Endothelial cell of umbilical vein (primary cell): ENCODE results near the gene GBF1. TPM values are rescaled to one million over a fixed set of nuclear protein-coding genes. Genes with fewer than 3 reads are reported as not detected.

Experiments used
- BruUV-seq: library from RNA; stranded (reverse); fragments of 400-500 nt; replicated peaks from 2 replicates; lab custom pipeline; 2021; lab: Mats Ljungman, UMichigan
- CTCF ChIA-PET: fragments of 300-600, 350-600 bp; sonication (Branson Sonifier 250); formaldehyde crosslinking; loops from one replicate; lab custom pipeline; 2021; ENCODE audit warnings: antibody characterized with exemption, inconsistent platforms; lab: Charles Lee
- POLR2A ChIA-PET: fragments of 300-600, 350-600 bp; sonication (Branson Sonifier 250); formaldehyde crosslinking; loops from one replicate; lab custom pipeline; 2021; ENCODE audit warnings: antibody characterized with exemption, inconsistent platforms; lab: Charles Lee
- DNase-seq: peaks from one replicate; pipeline ENCODE4 v3.0.0-alpha.2; 2011; ENCODE audit warnings: low read depth, low spot score
- FAIRE-seq: peaks from 2 replicates; lab custom pipeline; 2011; peaks lifted over from hg19 to GRCh38; lab: Jason Lieb, UNC
- H2AFZ ChIP-seq: 2 replicates; pipeline ENCODE4 v1.6.0; 2012; ENCODE audit warnings: low read depth, low read length, control low read depth, inconsistent platforms
- H3K27ac ChIP-seq: 2 replicates; pipeline ENCODE4 v1.5.1; 2011; ENCODE audit warnings: low read depth, mild to moderate bottlenecking, control low read depth, low read length, moderate library complexity; ENCODE audit not compliant: insufficient read depth
- H3K27me3 ChIP-seq, 2 experiments: 2 replicates each; pipeline versions ENCODE4 v1.6.0 to v1.6.1; 2011; ENCODE audit warnings: low read length in 2 of 2, mixed read lengths in 1 of 2; ENCODE audit not compliant: control insufficient read depth in 2 of 2, insufficient read depth in 2 of 2
- H3K36me3 ChIP-seq, 2 experiments: 2 replicates in 1 of 2; 3 replicates in 1 of 2; pipeline ENCODE4 v1.5.1; 2011; ENCODE audit warnings: low read length in 2 of 2, mild to moderate bottlenecking in 1 of 2, moderate library complexity in 1 of 2; ENCODE audit not compliant: control insufficient read depth in 2 of 2, insufficient read depth in 2 of 2; ENCODE audit errors: extremely low read depth in 1 of 2
- H3K4me1 ChIP-seq: 3 replicates; pipeline ENCODE4 v1.5.1; 2011; ENCODE audit warnings: mild to moderate bottlenecking, low read length; ENCODE audit not compliant: control insufficient read depth, insufficient read depth; ENCODE audit errors: extremely low read depth
- H3K4me2 ChIP-seq: 2 replicates; pipeline ENCODE4 v1.6.1; 2011; ENCODE audit warnings: low read length, control low read depth, mixed read lengths; ENCODE audit not compliant: insufficient read depth
- H3K4me3 ChIP-seq, 3 experiments: fragments of 200-600 bp in 1 of 3; sonication (generic), shearing (Covaris generic) in 1 of 3; replicated peaks in 1 of 3; 2 replicates each; pipeline ENCODE4 v1.5.1; 2011 to 2016; ENCODE audit warnings: control low read depth in 3 of 3, low read length in 3 of 3, mild to moderate bottlenecking in 2 of 3, inconsistent platforms in 1 of 3, low read depth in 1 of 3, moderate library complexity in 1 of 3; ENCODE audit not compliant: insufficient read depth in 1 of 3
- H3K79me2 ChIP-seq: 2 replicates; pipeline ENCODE4 v1.6.0; 2012; ENCODE audit warnings: low read length, inconsistent platforms; ENCODE audit not compliant: control insufficient read depth, insufficient read depth
- H3K9ac ChIP-seq: replicated peaks from 2 replicates; pipeline ENCODE3; 2011; ENCODE audit warnings: low read length, control low read depth; ENCODE audit not compliant: insufficient read depth; ENCODE audit errors: extremely low read depth
- H3K9me1 ChIP-seq: replicated peaks from 3 replicates; pipeline ENCODE4 v1.6.0; 2011; ENCODE audit warnings: mild to moderate bottlenecking, low read length; ENCODE audit not compliant: control insufficient read depth, insufficient read depth; ENCODE audit errors: extremely low read depth
- H3K9me3 ChIP-seq: replicated peaks from 2 replicates; pipeline ENCODE4 v1.5.1; 2012; ENCODE audit warnings: low read length, inconsistent platforms; ENCODE audit not compliant: control insufficient read depth, insufficient read depth
- H4K20me1 ChIP-seq: replicated peaks from 2 replicates; pipeline ENCODE3; 2011; ENCODE audit warnings: mild to moderate bottlenecking, low read length; ENCODE audit not compliant: control insufficient read depth, insufficient read depth; ENCODE audit errors: extremely low read depth
- CTCF ChIP-seq, 2 donors: IDR thresholded peaks; 1 replicate in 1 of 2; 2 replicates in 1 of 2; pipeline ENCODE4 v1.5.1; 2011; ENCODE audit warnings: low read length in 2 of 2, mild to moderate bottlenecking in 2 of 2, moderate library complexity in 2 of 2, control low read depth in 1 of 2, inconsistent platforms in 1 of 2, low read depth in 1 of 2; ENCODE audit not compliant: insufficient read depth in 1 of 2; ENCODE audit errors: extremely low read depth in 1 of 2
- EZH2 ChIP-seq: IDR thresholded peaks from 2 replicates; pipeline ENCODE4 v1.6.1; 2012; ENCODE audit warnings: borderline replicate concordance, low read depth, mild to moderate bottlenecking, moderate library complexity, low read length, inconsistent platforms; ENCODE audit not compliant: severe bottlenecking
- FOS ChIP-seq: IDR thresholded peaks from 2 replicates; pipeline ENCODE4 v1.6.1; 2011; ENCODE audit warnings: mild to moderate bottlenecking, low read length, moderate library complexity, borderline replicate concordance; ENCODE audit not compliant: insufficient read depth
- GATA2 ChIP-seq: IDR thresholded peaks from 2 replicates; pipeline ENCODE4 v1.7.0; 2011; ENCODE audit warnings: low read depth, mild to moderate bottlenecking, moderate library complexity, mixed read lengths, low read length; ENCODE audit not compliant: insufficient read length, insufficient read depth
- JUN ChIP-seq: IDR thresholded peaks from 2 replicates; pipeline ENCODE4 v1.6.1; 2011; ENCODE audit warnings: borderline replicate concordance, low read depth; ENCODE audit not compliant: insufficient read length, insufficient read depth
- MAX ChIP-seq: IDR thresholded peaks from 2 replicates; pipeline ENCODE4 v1.6.1; 2011; ENCODE audit not compliant: insufficient read depth, insufficient read length
- MYC ChIP-seq: IDR thresholded peaks from one replicate; pipeline ENCODE4 v1.6.1; 2011; ENCODE audit warnings: mild to moderate bottlenecking, low read depth, low read length
- POLR2A ChIP-seq: IDR thresholded peaks from 2 replicates; pipeline ENCODE4 v1.6.1; 2012; ENCODE audit warnings: low read depth, mild to moderate bottlenecking, control low read depth, low read length
- POLR2AphosphoS5 ChIP-seq: IDR thresholded peaks from 2 replicates; pipeline ENCODE4 v1.6.1; 2012; ENCODE audit warnings: low read depth, mild to moderate bottlenecking, control low read depth, low read length, moderate library complexity; ENCODE audit not compliant: insufficient read depth
- dilution Hi-C: fragments of 300-500 bp; cut with MboI; formaldehyde crosslinking; loops from one replicate; pipeline ENCODE4 v1.15.0; 2019; ENCODE audit warnings: low sequenced_read_pairs; ENCODE audit not compliant: extremely low pct_ligation_motif_present
- intact Hi-C: fragments of 100-400 bp; cut with micrococcal nuclease; formaldehyde crosslinking; loops from one replicate; pipeline ENCODE4 v1.10.0; 2022
- polyA plus RNA-seq, 4 experiments: library from polyadenylated mRNA; depleted of rRNA in 3 of 4; stranded (reverse) in 3 of 4; unstranded in 1 of 4; fragments of >200 nt; gene quantifications; 2 replicates each; pipeline versions ENCODE4 v1.2.1 to v1.2.3, GENCODE V29; 2011 to 2012; ENCODE audit warnings: missing spikeins in 1 of 4
- total RNA-seq: library from RNA; stranded (reverse); gene quantifications from 2 replicates; pipeline ENCODE4 v1.2.3, GENCODE V29; 2021

Gene GBF1
- total and polyA plus RNA-seq, 2 donors (not counting 3 experiments of a cell fraction or from before 2014, with no cell fraction given): 26.0 to 49.7 TPM

- no peaks in the 10 kb centered on the region for H3K79me2 ChIP-seq
- TF ChIP-seq FOS (no peak), CTCF (IDR thresholded peaks at IDR 0.05; ENCODE audit: extremely low read depth in 1 of 2, insufficient read depth in 1 of 2, low read depth in 1 of 2, low read length in 2 of 2) (no peak), JUN (no peak), POLR2A (no peak), POLR2AphosphoS5 (no peak), MYC (no peak), MAX (no peak), EZH2 (no peak), GATA2 (no peak)
- no peak overlapping the region for H3K27ac ChIP-seq
- no peak overlapping the region for H2AFZ ChIP-seq
- no peaks in the 10 kb centered on the region for H3K9me1 ChIP-seq
- H3K4me1 ChIP-seq: no peaks in the 10 kb centered on the region
- H3K9ac ChIP-seq: no peak overlapping the region
- H3K27me3 ChIP-seq: no peaks in the 10 kb centered on the region
- BruUV-seq: no TSS peak
- intact Hi-C loops (no loop called here), dilution Hi-C loops (loop anchor here (25.0 kb wide), 1 partner anchor 122 kb away; the partner anchor contains the start of genes ELOVL3, GBF1 and PITX3)
- no peaks in the 10 kb centered on the region for H3K9me3 ChIP-seq
- no peaks in the 10 kb centered on the region for H4K20me1 ChIP-seq
- no peak for FAIRE-seq
- H3K4me3 ChIP-seq: no peak overlapping the region
- no peak for DNase-seq
- no peak overlapping the region for H3K4me2 ChIP-seq
- ChIA-PET CTCF (interaction anchor here (0.9 to 19.8 kb wide), 5 partner anchors 8 to 183 kb away, joined by 3 to 1402 read pairs (median 34); partner anchors contain the start of genes ELOVL3 and PITX3), POLR2A (no interaction called here)
- peaks cover 13 to 52% of the 10 kb centered on the region in 2 experiments for H3K36me3 ChIP-seq
Observed at GRCh38 chr10:102358712-102359382, 113.5 kb downstream of the GBF1 start.
